GM19193 (cell line): ENCODE data around the gene TMIE.

ENCODE experiments used
- POLR2A ChIP-seq: IDR thresholded peaks from 4 replicates; pipeline ENCODE4 v1.6.1; 2011; ENCODE audit not compliant: insufficient read depth, insufficient read length; ENCODE audit errors: extremely low read depth

Gene TMIE

GRCh38 chr3:46675843-46676567, 25.2 kb upstream of the TMIE start:
- TF ChIP-seq POLR2A = no peak

DNA sequence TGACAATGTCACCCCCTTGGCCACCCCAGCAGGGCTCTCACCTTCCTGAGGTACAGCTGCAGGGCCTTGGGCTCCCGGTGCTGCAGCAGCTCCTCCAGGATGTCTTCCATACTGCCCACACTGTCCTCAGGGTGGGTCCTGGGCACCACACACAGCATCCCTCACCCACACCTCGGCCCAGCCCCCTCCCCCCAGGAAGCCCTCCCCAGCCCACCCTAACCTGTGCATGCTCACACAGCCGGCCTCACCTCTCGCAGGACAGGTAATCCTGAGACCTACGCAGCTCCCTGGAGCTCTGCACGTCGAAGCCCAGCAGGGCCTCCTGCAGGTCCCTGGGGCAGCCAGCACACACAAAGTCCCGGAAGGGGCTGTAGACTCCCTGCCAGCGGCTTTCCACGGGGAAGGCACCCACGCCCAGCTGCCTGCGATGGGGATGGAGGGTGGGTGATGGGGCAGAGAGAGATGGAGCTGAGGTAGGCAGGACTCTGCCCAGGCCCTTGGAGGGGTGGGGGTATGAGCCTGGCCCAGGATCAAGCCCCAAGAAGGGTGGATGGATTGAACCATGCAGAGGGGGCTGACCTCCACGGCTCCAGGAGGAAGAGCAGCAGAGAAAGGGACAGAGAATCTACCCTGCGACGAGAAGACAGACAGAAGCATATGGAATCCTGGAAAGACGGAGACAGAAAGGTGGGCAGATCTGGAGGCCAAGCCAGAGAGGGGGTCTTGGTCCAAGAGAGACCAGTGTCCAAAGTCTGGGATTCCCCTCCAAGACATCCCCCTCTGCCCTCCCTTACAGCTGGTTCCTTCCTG, 24.4 kb upstream of the TMIE start:
- no peak for TF ChIP-seq POLR2A

- no peak for TF ChIP-seq POLR2A
Measured at GRCh38 chr3:46677411-46677726, 23.8 kb upstream of the TMIE start.

GRCh38 chr3:46678280-46678679, 22.9 kb upstream of the TMIE start:
- no peak for TF ChIP-seq POLR2A

GRCh38 chr3:46679681-46680080, 21.5 kb upstream of the TMIE start:
- TF ChIP-seq POLR2A = no peak

GRCh38 chr3:46680298-46680826, 20.8 kb upstream of the TMIE start:
- TF ChIP-seq POLR2A = no peak

DNA sequence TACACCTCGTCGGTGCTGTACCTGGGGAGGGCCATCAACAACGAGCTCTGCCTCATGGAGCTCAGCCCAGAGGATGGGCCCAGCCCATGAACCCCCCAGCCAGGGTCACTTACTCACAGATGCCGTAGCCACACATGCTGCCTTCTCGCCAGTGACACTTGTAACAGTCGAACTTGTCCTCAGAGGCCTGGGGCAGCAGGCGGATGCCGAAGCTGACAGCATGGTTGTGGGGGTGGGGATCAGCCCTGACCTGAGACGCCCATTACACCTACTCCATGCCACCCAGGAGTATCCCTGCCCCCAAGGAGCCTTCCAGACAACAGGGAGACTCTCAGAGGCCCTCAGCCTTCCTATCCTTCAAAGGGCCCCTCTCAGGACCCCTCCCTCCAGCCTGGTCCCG, 19.8 kb upstream of the TMIE start:
- TF ChIP-seq POLR2A = no peak

DNA sequence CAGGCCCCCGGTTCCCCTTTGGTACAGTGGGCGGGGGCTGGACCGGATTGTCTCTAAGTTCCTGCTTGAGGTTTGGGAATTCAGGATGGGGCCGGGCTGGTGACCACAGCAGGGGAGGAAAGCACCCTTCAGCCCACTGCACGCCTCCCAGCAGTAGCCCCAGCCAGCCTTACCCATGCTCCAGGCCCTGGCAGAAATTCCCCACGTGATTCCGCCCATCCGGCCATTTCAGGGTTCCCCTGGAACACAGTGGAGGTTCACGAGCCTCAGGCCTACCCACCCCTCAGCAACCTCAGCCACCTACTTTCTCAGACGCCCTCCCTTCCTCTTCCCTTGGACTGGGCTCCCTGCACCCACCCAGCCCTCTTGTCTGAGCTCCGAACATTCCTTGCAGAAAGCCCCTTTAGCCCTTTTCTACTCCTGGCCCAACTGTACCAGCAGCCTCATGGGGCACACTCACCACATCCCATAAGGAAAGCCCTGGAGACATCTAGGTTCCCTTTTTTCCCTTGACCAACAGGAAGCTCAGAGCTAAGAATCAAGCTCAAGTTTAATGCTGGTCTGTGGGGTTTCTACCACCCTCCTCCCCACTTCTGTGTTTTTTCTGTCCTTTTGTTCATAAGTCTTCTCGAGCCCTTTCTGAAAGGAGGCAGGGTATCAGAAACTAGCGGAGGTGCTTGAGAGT, 19.2 kb upstream of the TMIE start:
- no peak for TF ChIP-seq POLR2A

DNA sequence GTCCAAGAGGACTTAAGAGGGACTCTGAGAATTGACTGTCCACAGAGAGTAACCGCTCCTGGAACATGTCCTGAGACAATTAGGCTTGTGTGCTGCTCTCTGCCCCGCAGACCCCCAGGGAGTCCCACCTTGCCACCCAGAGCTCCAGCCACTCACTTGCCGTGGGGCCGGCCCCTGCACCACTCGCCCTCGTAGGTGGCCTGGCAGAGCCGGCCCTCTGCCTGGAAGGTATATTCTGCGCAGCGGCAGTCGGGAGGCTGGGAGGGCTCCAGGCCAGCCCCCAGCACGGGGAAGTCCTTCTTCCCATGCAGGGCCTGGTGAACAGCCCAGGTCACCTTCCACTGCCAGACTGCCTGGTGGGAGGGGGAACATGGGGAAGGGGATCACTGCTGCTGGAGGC, 18.2 kb upstream of the TMIE start:
- TF ChIP-seq POLR2A = no peak

DNA sequence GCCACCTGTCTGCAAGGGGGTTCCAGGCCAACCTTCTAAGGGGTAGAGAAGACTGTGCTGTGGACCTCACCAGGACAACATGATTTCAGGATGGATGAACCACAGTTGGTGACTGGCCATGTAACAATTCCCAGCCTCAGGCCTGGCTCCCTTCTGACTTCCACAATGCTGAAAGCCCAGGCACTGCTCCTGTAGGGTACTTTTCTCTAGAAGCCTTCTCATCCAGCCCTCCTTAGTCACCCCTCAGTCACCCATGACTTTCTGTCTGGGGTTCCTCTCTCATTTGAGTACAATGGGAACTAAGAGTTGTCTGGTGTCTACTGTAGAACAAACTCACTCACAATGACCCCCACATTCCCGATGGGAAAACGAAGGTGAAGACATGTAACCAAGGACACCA, 16.3 kb upstream of the TMIE start:
- TF ChIP-seq POLR2A = no peak

DNA sequence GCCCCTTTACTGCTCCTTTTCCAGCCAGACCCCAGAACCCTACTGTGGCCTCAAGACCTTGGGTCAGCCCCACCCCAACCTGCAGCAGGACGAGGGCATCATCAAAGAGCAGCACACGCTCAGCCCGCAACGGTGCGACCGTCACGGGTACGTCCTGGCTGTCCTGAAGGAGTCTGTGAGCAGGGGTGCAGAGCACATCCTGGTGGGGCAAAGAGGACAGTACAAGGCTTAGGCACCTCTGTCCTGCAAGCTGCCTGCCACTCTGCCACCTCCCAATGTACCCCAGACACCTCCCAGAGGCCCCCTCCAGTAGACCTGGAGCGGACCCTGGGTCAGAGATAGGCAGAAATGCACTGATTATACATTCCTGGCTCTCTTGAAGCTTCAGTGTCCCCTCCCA, 15.7 kb upstream of the TMIE start:
- no peak for TF ChIP-seq POLR2A

DNA sequence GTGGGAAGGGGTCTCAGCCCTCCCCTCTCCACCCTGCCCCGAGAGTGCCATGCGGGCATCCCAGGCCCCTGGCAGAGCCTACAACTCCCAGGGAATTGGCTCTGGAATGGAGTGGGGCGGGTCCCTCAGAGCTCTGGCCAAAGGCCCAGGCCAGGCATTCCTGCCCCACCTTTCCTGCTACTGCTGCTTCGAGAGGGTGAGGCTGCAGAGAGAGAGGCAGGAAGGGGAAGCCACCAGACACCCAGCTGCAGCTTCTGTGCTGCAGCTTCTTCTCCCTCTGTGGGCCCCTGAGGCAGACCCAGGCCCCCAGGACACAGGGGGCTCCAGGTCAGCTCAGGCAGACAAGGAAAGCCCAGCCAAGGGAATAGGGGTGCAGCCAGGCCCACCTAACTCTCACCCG, 10.4 kb upstream of the TMIE start:
- no peak for TF ChIP-seq POLR2A

DNA sequence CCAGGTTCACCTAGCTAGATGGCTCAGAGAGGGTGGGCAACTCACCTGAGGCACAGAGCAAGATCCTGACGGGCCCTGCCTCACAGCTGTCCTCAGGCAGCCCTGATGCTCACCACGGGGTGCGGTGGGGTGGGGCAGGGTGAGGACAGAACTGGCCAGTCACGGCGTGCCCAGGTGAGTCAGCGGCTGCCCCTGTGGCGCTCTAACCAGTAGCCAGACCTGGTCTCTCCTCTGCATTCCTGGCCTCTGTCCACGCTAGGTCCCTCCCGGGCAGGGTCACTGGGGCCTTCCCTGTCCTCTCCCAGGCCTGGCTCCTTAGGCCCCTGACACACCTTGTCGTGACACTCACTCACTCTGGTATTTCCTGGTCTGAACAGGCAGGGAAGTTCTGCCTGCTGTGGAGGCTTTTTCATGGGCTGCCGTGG, 8.6 kb upstream of the TMIE start:
- no peak for TF ChIP-seq POLR2A

GRCh38 chr3:46693038-46693891, 7.9 kb upstream of the TMIE start, which contains the start of gene ALS2CL:
Gene ALS2CL, minus strand, starts transcription at chr3:46693679. Its CDS starts 4,239 bp downstream, at chr3:46689440.
- no peak for TF ChIP-seq POLR2A

DNA sequence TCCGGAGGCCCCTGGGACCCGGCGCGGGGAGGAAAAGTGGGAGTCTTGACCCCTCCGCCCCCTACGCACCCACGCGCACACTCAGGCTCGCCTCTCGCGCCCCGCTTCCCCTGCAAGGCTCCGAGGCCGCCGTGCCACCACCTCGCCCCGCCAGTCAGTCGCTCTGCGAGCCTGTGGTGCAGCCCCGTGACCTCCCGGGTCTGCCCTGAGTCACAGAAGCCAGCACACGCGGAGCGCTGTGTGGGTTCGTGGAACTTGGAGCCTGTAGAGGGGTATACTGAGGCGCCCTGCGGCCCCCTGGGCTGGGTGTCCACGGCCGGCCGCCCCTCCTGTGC, 7.3 kb upstream of the TMIE start:
- TF ChIP-seq POLR2A = no peak

DNA sequence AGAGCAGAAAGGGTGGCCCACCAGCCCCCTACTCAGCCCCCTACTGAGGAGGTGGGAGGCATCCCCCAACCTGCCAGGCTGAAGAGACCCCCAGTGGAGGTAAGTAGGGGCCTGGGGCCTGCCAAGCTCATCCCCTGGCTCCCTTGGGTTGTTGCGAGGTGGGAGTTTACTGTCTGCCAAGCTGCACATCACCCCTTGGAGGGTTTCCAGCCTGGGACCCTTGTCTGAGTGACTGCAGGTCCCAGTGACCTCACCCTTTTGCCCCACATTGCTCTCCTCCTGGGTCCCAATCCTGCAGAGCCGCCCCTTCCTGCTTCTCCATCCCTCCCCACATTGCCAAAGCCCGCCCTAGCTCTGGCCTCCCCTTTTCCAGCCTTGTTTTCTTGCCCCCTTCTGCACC, 6.7 kb upstream of the TMIE start:
- no peak for TF ChIP-seq POLR2A
